HepG2 (cell line): ENCODE measurements around the gene HNRNPUL2. TPM values are rescaled to one million over a fixed set of nuclear protein-coding genes. Genes with fewer than 3 reads are reported as not detected.

Source experiments
- EHMT2 ChIP-seq: fragments of 200-600 bp; sonication (generic); IDR thresholded peaks from 2 replicates; pipeline ENCODE4 v1.7.0; 2017; ENCODE audit warnings: antibody characterized with exemption, low read depth, low read length, borderline replicate concordance
- FOXK2 ChIP-seq: fragments of 450-650 bp; IDR thresholded peaks from 2 replicates; pipeline ENCODE4 v1.6.1; 2016
- NFE2L1 ChIP-seq: sonication (generic); formaldehyde crosslinking; IDR thresholded peaks from 2 replicates; pipeline ENCODE4 v1.4.0; 2020; ENCODE audit warnings: missing genetic modification reagents, mild to moderate bottlenecking, borderline replicate concordance
- PRDM15 ChIP-seq: sonication (generic); formaldehyde crosslinking; IDR thresholded peaks from 2 replicates; pipeline ENCODE4 v1.4.0; 2020; ENCODE audit warnings: missing genetic modification reagents
- SSRP1 ChIP-seq: IDR thresholded peaks from 2 replicates; pipeline ENCODE4 v1.6.1; 2016; ENCODE audit warnings: control low read depth
- ZNF24 ChIP-seq: fragments of 450-650 bp; IDR thresholded peaks from 2 replicates; pipeline ENCODE4 v1.6.1; 2017; ENCODE audit warnings: antibody characterized with exemption, mild to moderate bottlenecking
- ZNF496 ChIP-seq: sonication (generic); formaldehyde crosslinking; IDR thresholded peaks from 2 replicates; pipeline ENCODE4 v1.8.1; 2023; ENCODE audit warnings: mild to moderate bottlenecking, moderate library complexity, missing genetic modification reagents; ENCODE audit not compliant: insufficient replicate concordance
- ZNF652 ChIP-seq: IDR thresholded peaks from 2 replicates; pipeline ENCODE4 v1.6.1; 2016; ENCODE audit warnings: low read depth, borderline replicate concordance
- polyA plus RNA-seq, 8 experiments: library from polyadenylated mRNA; depleted of rRNA in 3 of 8; stranded (reverse) in 7 of 8; unstranded in 1 of 8; fragments of >200 nt; fragmentation: Illumina TruSeq in 4 of 8; extraction: Trizol in 4 of 8; gene quantifications; 2 replicates each; pipeline versions ENCODE4 v1.2.1 to v1.2.3, GENCODE V29; 2011 to 2016; ENCODE audit warnings: low read depth in 4 of 8, missing spikeins in 1 of 8, mixed read lengths in 1 of 8; ENCODE audit not compliant: insufficient read depth in 1 of 8
- total RNA-seq, 5 experiments: library from RNA; depleted of rRNA; stranded (reverse); fragments of >200 nt; fragmentation: Illumina TruSeq; extraction: Trizol; gene quantifications; 2 replicates each; pipeline ENCODE4 v1.2.3, GENCODE V29; 2016; ENCODE audit warnings: low read depth in 1 of 5
- TF ChIP-seq, protein P1 (sequence below): IDR thresholded peaks from 2 replicates; pipeline ENCODE4 v1.6.1; 2012; ENCODE audit warnings: low read length, improper control_type of control experiment
- TF ChIP-seq, protein P2 (sequence below): sonication (generic); formaldehyde crosslinking; IDR thresholded peaks from 2 replicates; pipeline ENCODE4 v1.4.0; 2020; ENCODE audit warnings: missing genetic modification reagents
- TF ChIP-seq, protein P3 (sequence below): sonication (generic); formaldehyde crosslinking; IDR thresholded peaks from 2 replicates; pipeline ENCODE4 v1.5.0; 2020; ENCODE audit warnings: mild to moderate bottlenecking, missing genetic modification reagents
- TF ChIP-seq, protein P4 (sequence below): sonication (generic); formaldehyde crosslinking; IDR thresholded peaks from 2 replicates; pipeline ENCODE4; 2020; ENCODE audit warnings: missing genetic modification reagents, mild to moderate bottlenecking, borderline replicate concordance

Gene HNRNPUL2
- total and polyA plus RNA-seq, 2 of the 13 experiments (the other 11 are each of a cell fraction or from before 2014, with no cell fraction given) = 8.4 to 9.6 TPM

GRCh38 chr11:62665075-62665598, 62.1 kb downstream of the HNRNPUL2 start, which contains the start of the genes C11orf98 and CSKMT (continued):
- TF ChIP-seq, protein P1, sequence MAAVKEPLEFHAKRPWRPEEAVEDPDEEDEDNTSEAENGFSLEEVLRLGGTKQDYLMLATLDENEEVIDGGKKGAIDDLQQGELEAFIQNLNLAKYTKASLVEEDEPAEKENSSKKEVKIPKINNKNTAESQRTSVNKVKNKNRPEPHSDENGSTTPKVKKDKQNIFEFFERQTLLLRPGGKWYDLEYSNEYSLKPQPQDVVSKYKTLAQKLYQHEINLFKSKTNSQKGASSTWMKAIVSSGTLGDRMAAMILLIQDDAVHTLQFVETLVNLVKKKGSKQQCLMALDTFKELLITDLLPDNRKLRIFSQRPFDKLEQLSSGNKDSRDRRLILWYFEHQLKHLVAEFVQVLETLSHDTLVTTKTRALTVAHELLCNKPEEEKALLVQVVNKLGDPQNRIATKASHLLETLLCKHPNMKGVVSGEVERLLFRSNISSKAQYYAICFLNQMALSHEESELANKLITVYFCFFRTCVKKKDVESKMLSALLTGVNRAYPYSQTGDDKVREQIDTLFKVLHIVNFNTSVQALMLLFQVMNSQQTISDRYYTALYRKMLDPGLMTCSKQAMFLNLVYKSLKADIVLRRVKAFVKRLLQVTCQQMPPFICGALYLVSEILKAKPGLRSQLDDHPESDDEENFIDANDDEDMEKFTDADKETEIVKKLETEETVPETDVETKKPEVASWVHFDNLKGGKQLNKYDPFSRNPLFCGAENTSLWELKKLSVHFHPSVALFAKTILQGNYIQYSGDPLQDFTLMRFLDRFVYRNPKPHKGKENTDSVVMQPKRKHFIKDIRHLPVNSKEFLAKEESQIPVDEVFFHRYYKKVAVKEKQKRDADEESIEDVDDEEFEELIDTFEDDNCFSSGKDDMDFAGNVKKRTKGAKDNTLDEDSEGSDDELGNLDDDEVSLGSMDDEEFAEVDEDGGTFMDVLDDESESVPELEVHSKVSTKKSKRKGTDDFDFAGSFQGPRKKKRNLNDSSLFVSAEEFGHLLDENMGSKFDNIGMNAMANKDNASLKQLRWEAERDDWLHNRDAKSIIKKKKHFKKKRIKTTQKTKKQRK = no peak
- TF ChIP-seq, protein P2, sequence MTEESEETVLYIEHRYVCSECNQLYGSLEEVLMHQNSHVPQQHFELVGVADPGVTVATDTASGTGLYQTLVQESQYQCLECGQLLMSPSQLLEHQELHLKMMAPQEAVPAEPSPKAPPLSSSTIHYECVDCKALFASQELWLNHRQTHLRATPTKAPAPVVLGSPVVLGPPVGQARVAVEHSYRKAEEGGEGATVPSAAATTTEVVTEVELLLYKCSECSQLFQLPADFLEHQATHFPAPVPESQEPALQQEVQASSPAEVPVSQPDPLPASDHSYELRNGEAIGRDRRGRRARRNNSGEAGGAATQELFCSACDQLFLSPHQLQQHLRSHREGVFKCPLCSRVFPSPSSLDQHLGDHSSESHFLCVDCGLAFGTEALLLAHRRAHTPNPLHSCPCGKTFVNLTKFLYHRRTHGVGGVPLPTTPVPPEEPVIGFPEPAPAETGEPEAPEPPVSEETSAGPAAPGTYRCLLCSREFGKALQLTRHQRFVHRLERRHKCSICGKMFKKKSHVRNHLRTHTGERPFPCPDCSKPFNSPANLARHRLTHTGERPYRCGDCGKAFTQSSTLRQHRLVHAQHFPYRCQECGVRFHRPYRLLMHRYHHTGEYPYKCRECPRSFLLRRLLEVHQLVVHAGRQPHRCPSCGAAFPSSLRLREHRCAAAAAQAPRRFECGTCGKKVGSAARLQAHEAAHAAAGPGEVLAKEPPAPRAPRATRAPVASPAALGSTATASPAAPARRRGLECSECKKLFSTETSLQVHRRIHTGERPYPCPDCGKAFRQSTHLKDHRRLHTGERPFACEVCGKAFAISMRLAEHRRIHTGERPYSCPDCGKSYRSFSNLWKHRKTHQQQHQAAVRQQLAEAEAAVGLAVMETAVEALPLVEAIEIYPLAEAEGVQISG (CRISPR knock-in tag) = peak; percentile 90
- no peak for TF ChIP-seq FOXK2
- no peak for TF ChIP-seq ZNF496 (CRISPR knock-in tag)
- TF ChIP-seq SSRP1 (CRISPR knock-in tag) = no peak
- TF ChIP-seq ZNF24 = no peak
- TF ChIP-seq ZNF652 (CRISPR knock-in tag) = no peak
- TF ChIP-seq, protein P3, sequence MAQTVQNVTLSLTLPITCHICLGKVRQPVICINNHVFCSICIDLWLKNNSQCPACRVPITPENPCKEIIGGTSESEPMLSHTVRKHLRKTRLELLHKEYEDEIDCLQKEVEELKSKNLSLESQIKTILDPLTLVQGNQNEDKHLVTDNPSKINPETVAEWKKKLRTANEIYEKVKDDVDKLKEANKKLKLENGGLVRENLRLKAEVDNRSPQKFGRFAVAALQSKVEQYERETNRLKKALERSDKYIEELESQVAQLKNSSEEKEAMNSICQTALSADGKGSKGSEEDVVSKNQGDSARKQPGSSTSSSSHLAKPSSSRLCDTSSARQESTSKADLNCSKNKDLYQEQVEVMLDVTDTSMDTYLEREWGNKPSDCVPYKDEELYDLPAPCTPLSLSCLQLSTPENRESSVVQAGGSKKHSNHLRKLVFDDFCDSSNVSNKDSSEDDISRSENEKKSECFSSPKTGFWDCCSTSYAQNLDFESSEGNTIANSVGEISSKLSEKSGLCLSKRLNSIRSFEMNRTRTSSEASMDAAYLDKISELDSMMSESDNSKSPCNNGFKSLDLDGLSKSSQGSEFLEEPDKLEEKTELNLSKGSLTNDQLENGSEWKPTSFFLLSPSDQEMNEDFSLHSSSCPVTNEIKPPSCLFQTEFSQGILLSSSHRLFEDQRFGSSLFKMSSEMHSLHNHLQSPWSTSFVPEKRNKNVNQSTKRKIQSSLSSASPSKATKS (CRISPR knock-in tag) = 0 out of 2 replicates have a peak, but pooled peaks have one; percentile 17
- TF ChIP-seq, protein P4, sequence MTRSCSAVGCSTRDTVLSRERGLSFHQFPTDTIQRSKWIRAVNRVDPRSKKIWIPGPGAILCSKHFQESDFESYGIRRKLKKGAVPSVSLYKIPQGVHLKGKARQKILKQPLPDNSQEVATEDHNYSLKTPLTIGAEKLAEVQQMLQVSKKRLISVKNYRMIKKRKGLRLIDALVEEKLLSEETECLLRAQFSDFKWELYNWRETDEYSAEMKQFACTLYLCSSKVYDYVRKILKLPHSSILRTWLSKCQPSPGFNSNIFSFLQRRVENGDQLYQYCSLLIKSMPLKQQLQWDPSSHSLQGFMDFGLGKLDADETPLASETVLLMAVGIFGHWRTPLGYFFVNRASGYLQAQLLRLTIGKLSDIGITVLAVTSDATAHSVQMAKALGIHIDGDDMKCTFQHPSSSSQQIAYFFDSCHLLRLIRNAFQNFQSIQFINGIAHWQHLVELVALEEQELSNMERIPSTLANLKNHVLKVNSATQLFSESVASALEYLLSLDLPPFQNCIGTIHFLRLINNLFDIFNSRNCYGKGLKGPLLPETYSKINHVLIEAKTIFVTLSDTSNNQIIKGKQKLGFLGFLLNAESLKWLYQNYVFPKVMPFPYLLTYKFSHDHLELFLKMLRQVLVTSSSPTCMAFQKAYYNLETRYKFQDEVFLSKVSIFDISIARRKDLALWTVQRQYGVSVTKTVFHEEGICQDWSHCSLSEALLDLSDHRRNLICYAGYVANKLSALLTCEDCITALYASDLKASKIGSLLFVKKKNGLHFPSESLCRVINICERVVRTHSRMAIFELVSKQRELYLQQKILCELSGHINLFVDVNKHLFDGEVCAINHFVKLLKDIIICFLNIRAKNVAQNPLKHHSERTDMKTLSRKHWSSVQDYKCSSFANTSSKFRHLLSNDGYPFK = peak; percentile 49; the same call in 1 of the 2 replicates
- TF ChIP-seq PRDM15 (CRISPR knock-in tag) = peak; percentile 95
- no peak for TF ChIP-seq NFE2L1 (CRISPR knock-in tag)
- TF ChIP-seq EHMT2 = no peak
